Erythroblast (primary cell): ENCODE measurements around the gene TLK2.
"Not testable (repeated sequence)": the region's sequence is repeated elsewhere in the genome, so short reads cannot be mapped to it uniquely, and the experiment has no call there.

ENCODE experiments used
- DNase-seq, 2 experiments: peaks; one replicate each; lab custom pipeline; 2025; lab: John Stamatoyannopoulos, UW

TLK2 gene

DNA sequence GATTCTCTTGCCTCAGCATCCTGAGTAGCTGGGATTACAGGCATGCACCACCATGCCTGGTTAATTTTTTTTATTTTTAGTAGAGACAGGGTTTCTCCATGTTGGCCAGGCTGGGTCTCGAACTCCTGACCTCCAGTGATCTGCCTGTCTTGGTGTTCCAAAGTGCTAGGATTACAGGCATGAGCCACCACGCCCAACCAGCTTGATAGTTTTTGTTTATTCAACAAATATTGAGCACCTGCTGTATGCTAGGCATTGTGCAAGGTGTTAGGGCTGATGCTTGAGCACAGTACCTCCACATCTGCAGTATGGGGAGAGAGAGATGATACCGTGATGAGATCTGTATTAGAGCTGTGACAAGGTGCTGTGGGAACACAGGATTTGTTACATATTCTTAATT lies 3.9 kb downstream of the TLK2 start:
- not testable (repeated sequence) for DNase-seq

DNA sequence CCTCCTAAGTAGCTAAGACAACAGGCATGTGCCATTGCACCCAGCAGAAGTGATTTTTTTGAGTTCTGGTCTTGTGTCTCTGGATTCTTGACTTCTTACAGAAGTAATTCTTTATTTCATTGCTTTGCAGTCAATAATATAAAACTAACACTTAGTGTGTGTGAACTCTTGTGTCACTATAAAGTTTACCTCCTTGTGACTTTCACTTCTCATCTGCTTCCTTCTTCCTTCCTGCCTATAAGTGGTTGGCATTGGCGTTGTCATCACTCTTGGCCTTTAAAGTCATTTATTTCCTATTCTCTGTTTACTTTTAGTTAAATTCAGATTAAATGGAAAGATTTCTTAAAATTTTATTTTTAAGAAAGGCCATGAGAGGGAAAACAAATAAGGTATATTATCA lies 12.4 kb downstream of the TLK2 start:
- not testable (repeated sequence) for DNase-seq

DNA sequence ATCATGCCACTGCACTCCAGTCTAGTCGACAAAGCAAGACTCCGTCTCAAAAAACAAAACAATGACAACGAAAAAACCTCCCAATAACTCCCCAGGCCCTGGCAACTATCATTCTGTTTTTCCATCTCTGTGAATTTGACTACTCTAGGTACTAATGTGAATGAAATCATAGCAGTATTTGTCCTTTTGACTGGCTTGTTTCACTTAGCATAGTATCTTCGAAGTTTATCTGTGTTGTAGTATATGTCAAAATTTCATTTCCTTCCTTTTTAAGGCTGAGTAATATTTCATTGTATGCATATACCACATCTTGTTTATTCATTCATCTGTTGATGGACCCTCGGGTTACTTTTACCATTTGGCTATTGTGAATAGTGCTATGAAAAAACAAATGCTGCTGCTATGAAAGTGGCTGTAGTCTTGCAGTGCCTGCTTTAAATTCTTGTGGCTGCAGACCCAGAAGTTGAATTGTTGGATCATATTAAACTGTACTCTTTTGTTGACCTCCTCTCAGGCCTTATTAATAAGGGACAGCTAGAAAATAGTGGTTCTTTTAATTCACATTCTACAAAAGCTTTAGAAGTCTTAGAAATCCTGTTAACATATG lies 14.5 kb downstream of the TLK2 start:
- not testable (repeated sequence) for DNase-seq

DNA sequence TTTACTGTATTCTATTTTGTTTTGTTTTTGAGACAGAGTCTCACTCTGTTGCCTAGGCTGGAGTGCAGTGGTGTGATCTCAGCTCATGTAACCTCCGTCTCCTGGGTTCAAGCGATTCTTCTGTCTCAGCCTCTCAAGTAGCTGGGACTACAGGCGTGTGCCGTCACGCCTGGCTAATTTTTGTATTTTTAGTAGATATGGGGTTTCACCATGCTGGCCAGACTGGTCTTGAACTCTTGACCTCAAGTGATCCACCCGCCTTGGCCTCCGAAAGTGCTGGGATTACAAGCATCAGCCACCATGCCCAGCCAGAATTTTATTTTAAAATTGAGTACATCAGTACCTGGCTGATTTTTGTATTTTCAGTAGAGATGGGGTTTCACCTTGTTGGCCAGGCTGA lies 15.4 kb downstream of the TLK2 start:
- not testable (repeated sequence) for DNase-seq

DNA sequence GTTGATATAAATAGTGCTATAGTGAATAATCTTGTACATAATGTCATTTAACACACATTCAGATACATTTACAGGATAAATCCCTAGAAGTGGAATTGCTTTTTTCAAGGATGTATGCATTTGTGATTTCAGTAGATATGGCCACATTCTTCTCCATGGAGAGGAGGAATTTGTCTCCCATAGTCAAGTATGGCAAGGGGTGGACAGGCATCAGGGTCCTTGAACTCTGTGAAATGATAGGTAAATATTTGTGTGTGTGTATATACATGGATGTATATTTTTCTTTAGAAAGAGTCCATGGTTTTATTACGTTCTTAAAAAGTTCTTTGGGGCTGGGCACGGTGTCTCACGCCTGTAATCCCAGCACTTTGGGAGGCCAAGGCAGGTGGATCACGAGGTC lies 17.7 kb downstream of the TLK2 start:
- not testable (repeated sequence) for DNase-seq

DNA sequence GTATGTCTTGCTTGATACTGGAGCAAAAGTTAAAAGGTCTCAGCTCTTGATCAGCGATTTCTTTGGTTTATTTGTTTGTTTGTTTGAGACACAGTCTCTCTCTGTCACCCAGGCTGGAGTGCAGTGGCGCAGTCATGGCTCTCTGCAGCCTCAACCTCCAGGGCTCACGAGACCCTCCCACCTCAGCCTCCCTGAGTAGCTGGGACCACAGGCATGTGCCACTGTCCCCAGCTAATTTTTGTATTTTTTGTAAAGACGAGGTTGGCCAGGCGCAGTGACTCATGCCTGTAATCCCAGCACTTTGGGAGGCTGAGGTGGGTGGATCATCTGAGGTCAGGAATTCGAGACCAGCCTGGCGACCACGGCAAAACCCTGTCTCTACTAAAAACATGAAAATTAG lies 20.2 kb downstream of the TLK2 start:
- DNase-seq = not testable (repeated sequence)

DNA sequence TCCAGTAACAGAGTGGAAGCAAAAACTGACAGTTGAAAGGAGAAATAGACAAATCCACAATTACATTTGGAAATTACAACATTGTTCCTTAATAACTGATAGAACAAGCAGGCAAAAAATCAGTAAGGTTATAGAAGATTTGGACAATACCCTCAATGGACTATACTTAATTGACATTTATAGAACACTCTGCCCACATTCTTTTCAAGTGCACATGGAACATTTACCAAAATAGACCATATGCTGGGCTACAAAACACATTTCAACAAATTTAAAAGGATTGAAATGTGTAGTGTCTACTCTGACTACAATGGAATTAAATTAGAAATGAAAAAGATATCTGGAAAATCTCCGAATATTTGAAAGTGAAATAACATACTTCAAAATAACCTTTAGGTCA lies 21.8 kb downstream of the TLK2 start:
- DNase-seq = not testable (repeated sequence)

DNA sequence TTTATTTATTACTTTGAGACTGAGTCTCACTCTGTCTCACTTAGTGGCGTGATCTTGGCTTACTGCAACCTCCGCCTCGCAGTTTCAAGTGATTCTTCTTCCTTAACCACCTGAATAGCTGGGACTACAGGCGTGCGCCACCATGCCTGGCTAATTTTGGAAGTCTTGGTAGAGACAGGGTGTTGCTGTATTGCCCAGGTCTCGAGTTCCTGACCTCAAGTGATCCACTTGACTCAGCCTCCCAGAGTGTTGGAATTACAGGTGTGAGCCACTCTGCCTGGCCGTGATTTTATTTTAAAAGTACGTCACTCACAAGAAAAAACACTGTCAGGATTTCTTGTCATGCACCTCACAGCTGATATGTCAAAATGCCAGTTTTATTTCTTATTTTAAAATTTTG lies 26.2 kb downstream of the TLK2 start:
- not testable (repeated sequence) for DNase-seq

DNA sequence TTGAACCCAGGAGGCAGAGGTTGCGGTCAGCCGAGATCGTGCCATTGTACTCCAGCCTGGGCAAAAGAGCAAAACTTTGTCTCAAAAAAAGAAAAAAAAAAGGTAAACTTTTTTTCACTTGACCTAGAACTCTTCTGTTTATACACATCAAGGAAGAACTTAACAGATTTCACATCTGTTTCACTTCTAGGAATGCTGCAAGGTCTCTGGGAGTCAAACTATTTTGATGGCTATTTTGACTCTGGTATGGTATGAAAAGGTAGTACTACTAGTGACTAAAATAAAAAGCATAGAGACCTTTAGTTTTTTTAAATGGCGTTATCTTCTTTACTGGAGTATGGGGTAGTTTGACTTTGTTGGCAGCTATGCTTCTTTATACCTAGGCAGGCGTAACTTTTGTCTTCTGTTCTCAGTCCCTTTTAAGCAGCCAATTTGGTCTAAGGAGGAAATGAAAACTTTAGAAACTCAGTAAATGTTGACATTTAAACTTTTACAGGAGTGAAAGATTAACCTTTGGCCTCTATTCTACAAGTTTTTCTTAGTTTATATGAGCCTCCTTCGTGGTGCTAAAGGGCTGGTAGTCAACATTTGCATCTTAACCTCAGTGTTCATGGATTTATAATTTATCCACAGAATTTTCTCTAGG lies 28.7 kb downstream of the TLK2 start:
- DNase-seq = not testable (repeated sequence)

DNA sequence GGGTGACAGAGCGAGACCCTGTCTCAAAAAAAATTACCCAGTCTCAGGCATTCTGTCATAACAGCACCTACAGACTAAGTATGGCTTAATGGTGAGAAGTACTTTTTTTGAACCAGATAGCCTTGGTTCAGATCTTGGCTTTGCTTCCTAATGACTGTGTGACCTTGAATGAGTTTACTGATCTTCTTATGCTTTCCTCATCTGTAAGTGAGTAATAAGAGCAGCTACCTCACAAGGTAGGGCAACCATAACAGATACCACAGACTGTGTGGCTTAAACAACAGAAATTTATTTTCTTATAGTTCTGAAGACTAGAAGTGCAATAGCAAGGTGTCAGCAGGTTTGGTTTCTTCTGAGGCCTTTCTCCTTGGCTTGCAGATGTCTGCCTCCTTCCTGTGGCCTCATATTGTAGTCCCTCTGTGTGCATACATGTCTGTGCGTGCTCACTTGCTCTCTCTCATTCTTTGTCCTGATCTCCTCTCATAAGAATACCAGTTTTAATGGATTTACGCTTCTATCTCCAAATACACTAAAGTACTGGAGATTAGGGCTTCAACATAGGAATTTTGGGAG lies 31.7 kb downstream of the TLK2 start:
- DNase-seq = not testable (repeated sequence)

DNA sequence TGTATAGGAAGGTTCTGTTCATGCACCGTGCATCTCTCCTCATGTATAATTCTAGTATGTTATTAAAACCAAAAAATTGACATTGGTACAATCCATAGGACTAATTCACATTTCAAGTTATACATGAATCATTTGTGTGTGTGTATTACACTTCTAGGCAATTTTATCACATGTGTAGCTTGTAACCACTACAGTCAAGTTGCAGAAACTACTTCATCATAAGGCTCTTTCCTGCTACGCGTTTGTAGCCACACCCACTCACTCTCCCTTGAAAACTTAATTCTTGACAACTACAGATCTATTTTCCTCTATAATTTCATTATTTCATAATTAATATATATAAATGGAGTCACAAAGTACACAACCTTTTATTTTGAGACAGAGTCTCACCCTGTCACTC lies 32.4 kb downstream of the TLK2 start:
- DNase-seq = not testable (repeated sequence)

DNA sequence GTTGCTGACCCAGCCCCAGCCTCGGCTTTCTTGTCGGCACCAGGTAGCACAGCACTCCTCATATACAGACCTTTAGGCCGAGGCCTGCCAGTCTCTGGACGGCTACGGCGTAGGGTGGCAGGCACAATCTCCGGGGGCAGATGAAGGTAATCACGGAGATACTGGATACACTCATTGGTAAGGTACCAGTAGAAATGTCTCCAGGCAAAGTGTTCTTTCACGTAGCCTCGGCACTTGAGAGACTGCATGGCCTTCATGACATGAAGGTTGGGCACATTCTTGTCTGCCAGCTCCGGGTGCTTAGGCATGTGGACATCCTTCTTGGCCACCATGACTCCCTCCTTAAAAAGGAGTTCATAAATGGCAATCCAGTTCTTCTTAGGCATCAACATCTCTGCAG lies 37.8 kb downstream of the TLK2 start:
- DNase-seq = not testable (repeated sequence)

DNA sequence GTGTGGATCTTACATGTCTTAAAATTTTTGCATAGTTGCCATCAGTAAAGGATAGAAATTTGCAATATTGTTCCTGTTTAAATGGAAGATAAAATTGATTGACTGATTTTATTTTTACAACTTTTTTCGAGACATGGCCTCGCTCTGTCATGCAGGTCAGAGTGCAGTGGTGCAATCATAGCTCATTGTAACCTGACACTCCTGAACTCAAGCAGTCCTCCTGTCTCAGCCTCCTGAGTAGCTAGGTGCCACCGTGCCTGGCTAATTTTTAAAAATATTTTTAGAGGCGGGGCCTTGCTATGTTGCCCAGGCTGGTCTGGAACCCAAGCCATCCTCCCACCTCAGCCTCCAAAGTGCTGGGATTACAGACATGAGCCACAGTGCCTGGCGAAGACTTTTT lies 42.7 kb downstream of the TLK2 start:
- not testable (repeated sequence) for DNase-seq

DNA sequence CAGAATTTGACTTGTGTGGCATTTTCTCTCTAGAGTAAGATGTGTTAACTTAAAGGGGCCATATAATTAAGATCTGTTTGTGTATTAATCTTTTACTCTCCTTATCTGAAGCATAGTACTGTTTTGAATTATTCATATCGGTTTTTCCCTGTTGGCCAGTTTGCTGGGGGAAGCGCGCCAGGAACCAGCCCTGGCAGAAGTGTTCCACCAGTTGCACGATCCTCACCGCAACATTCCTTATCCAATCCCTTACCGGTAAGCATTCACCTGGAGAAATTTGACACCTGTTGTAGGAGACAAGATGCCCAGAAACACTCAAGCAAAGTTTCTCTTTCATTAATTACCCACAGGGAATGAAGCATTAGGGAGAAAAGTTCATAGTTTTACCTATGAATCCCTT lies 45.5 kb downstream of the TLK2 start:
- DNase-seq = not testable (repeated sequence)

DNA sequence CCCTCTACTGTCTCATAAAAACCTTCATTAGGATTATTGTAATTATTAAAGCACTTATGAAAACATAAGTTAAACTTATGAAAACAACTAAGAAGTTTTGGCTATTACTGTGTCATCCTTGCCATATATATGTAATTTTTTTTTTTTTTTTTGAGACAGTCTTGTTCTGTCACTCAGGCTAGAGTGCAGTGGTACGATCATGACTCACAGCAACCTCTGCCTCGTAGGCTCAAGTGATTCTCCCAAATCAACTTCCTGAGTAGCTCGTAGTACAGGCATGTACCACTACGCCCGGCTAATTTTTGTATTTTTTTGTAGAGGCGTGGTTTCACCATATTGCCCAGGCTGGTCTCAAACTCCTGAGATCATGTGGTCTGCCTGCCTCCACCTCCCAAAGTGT lies 46.7 kb downstream of the TLK2 start:
- not testable (repeated sequence) for DNase-seq

DNA sequence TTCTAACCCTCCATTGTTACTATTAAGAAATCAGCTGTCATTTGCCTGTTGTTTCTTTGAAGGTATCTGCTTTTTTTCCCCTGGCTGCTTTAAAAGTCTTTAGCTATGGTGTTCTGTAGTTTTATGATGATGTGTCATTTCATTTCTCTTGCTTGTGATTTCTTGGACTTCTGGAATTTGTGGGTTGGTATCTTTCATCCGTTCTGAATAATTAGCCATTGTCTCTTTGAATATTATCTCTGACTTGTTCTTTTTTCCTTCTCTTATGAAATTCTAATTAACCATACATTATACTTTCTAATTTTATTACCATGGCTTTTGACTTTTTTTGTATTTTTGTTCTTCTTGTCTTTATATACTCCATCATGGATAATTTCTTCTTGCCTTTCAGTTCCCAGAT lies 52.3 kb downstream of the TLK2 start:
- not testable (repeated sequence) for DNase-seq

DNA sequence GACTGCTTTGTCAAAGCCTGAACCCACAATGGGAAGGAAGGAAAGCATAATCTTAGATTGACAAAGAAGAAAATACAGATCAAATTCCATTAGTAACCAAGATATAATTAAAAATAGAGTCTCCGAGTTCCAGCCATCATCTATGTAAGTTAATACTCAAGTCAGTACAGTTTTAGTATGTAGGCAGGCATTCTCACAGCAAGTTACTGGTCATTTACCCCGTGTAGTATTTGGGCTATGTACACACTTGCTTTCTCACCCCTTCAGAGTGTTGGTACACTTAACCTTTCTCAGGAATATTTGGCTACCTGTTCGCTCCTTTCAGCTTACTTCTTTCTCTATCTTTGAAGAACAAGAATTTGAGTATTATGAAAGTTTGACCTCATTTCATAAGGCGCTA lies 57.9 kb downstream of the TLK2 start:
- DNase-seq = not testable (repeated sequence)

DNA sequence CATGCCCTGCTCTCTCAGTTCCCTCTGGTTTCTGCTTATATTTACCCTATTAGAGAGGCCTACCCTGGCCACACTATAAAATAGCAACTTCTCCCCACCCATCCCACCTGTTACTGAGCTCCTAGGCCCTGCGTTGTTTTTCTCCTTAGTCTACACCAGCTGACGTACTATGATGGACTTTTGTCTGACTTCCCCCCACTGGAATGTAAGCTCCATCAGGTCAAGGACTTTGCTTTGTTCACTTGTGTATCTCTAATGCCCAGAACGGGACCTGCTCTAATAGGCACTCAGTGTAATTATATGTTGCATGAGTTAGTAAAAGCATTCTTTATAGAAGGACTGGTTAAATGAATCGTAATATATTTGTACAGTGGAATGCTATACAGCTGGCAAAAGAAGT lies 62.4 kb downstream of the TLK2 start:
- not testable (repeated sequence) for DNase-seq

DNA sequence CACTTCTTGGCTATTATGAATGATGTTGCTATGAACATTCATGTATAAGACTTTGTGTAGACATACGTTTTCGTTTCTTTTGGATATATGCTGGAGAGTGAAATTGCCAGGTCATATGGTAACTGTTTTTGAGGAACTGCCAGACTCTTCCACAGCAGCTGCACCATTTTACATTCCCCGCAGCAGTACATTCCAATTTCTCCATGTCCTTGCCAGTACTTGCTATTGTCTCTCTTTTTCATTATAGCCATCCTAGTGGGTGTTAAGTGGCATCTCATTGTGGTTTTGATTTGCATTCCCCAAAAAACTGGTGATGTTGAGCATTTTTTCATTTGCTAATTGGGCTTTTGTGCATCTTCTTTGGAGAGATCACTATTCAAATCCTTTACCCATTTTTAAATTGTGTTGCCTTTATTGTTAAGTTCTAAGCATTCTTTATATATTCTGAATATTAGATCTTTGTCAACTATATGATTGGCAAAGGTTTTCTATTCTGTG lies 64.7 kb downstream of the TLK2 start:
- not testable (repeated sequence) for DNase-seq

DNA sequence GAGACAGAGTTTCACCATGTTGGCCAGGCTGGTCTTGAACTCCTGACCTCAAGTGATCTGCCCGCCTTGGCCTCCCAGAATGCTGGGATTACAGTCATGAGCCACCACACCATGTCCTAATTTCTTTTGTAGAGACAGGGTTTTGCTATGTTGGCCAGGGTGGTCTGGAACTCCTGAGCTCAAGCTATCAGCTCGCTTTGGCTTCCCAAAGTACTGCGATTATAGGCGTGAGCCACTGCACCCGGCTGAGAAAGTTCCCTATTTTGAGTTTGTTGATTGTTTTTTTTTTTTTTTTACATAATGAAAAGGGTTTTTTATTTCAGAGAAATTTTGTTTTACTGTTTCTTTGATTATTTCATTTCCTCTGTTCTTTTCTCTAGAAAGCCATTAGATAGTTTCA lies 67.4 kb downstream of the TLK2 start:
- DNase-seq = not testable (repeated sequence)

DNA sequence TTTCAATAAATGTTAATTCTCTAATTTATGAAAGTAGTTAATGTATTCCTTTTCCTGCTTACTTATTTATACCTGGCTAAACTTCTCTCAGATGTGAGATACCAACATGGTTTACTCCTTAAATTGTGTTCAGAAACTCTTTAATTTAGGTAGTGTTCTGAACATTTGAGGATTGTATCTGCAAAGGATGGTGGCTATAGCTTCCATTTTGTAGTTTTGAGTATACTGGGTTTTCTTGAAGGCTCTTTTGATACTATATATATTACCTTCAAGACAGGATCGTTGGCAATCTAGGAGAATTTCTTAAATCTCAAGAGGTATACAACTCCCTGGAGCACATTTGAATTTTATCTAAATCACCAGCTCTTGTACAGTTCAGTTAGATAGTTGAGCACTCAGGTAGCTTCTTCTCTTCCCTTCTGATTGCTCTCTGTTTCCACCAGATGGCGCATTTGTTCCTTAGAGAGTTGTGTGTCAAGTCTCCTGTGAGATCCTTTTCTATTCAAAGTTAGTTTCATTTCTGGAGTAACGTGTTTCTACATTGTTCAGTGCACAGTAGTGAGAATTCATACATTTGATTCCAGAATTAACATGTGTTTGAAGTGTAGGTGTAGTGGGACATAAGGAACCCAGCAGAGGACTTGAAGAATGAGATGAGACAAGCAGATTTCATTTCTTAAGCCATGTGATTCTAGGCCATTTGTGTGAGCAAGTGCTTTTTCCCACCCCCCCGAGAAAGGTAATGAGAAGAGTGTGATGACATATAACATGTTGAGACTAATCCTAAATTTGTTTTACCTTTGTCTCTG lies 74.4 kb downstream of the TLK2 start:
- peak; percentile 76 to 78 for DNase-seq

DNA sequence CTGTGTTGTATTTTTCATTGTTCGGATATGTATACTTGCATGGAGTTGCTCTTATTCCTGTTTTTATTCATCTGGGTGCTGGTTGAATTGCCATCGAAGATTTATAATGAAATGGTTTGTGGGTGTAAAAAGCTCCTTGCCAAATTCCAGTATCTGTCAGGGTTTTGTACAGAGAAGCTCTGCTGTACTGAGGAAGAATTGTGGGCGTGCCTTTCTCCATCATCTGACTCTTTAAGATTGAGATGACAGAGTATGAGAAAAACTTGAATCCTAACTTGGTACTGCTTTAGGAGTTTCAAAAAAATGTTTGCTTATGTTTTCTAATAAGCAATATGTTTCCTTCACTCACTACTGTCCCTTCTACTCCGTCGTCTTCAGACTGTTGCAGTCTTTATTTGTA lies 78.9 kb downstream of the TLK2 start:
- DNase-seq = not testable (repeated sequence)
